GM18505 (cell line): ENCODE results near the gene CACTIN.
"Not testable (repeated sequence)": the region's sequence is repeated elsewhere in the genome, so short reads cannot be mapped to it uniquely, and the experiment has no call there.

Experiments used
- ATAC-seq: cut with Tn5 transposase; IDR thresholded peaks from one replicate; pipeline ENCODE4 v1.9.1; 2021; ENCODE audit not compliant: unreplicated experiment
- POLR2A ChIP-seq: IDR thresholded peaks from 4 replicates; pipeline ENCODE4 v1.6.1; 2011; ENCODE audit warnings: borderline replicate concordance; ENCODE audit not compliant: insufficient read depth, insufficient read length; ENCODE audit errors: extremely low read depth

Gene CACTIN

DNA sequence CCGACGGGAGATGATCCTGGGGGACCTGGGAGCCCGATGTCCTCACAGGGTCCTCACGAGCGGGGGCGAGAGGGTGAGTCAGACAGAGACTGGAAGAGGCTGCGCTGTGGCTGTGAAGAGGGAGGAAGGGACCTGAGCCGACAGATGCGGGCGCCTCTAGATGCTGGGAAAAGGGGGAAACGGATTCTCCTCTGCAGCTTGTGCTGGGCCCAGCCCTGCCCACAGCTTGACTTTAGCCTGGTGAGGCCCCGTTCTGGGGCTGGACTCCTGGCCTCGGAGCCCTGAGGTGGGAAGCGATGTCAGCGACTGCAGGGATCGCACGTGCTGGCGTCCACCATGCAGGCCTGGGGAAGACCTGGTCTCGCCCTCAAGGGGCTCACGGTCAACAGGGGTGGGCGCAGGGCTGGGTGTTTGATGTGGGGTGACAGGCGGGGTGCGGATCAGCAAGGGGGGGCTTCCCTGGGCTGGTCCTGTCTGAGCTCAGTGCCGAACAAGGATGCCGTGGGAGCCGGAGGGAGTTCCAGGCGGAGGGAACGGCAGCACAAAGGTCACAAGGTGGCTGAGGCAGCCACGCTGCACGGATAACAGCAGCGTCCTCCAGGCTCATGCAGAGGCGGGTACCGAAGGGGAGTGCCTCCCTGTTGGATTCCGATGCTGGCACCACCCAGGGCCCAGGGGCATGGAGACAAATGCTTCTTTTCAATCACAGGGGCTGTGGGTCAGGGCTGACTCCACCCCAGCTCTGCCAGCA, 41.9 kb upstream of the CACTIN start:
- ATAC-seq, result no peak
- TF ChIP-seq POLR2A, result no peak

DNA sequence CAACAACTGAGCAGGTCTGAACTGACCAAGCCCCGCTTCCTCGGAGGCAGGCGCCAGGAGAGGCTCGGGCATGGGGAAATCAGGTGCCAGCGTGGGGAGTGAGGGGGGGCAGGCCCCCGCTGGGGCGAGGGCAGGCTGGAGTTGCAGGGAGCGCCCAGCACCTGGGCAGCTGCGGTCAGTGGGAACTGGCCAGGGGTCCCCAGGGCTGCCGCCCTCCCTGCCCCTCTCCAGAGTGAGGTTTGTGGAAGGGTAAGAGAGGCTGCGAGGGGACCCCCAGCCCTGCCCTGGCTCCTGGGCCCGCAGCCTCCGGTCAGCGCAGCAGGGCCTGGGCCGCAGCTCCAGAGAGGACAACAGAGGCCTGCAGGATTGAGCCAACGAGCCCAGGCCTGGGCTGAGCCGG, 41.2 kb upstream of the CACTIN start:
- no peak for ATAC-seq
- TF ChIP-seq POLR2A, result no peak

DNA sequence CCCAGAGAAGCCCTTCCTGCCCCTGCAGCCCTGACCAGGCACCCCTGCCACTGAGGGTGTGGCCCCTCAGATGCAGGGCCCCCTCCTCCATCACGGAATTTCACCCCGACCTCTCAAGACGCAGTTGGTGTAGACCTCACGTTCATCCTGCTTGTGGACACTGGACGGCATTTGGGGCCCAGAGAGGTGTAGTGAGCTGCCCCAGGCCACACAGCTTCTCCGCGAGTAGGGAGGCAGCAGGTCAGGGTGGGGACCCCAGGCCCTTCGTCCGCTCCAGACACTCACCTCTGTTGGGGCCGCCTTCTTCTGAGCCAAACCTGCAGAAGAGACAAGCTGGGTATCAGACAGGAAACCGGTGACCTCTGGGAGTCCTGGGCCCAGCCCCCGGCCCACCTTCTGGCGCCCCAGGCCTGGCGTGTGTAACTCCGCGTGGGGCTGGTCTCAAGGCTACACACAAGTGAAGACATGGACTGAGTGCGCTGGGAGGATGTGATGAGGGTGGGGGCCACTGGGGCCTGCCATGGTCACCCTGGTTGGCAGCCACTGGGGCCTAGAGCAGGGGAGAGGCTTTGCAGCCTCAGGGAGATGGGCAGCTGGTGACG, 40.5 kb upstream of the CACTIN start:
- TF ChIP-seq POLR2A, result no peak
- ATAC-seq, result no peak

DNA sequence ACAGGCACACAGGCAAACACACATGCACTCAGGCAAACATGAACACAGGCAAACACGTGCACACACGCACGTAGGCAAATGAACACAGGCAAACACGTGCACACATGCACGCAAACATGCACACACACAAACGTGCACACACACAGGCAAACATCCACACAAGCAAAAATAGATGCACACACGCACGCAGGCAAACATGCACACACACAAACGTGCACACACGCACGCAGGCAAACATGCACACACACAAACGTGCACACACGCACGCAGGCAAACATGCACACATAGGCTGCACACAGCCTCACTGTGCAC, 39.9 kb upstream of the CACTIN start:
- ATAC-seq, result not testable (repeated sequence)

DNA sequence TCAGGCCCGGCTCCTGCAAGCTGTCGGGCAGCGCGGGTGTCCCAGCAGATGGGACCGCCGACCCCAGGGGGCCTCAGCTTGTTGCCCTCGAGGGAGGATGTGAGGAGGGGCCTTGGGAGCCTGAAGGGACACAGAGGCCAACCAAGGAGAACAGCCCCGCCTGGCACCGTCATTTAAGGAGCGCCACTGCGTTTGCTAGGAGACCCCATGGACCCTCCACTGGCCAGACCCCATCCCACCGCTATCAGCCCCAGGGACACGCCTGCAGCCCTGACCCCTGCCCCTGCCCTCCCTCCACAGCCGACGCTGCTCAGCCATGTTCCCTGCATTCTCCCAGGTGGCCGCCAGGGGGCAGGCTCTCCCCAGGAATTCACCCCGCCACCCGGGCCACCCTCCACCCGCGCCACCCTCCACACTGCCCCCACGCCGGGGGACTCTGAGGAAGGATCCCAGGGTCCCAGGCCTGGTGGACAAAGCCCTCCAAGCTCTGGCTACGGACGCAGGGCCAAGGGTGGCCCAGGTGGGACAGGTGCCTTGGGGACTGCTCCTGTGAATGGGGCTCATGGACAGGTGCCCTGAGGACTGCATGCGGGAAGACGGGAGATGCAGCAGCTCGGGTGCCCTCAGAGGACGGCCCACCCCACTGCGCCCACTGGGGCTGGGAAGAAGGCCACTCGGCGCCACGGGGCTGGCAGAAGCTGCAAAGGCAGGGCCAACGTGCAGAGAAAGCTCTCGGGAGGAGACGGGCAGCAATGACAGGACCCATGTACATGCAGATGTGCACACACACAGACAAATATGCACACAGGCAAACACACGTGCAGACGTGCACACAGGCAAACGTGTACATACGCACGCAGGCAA, 39.3 kb upstream of the CACTIN start:
- TF ChIP-seq POLR2A, result no peak
- ATAC-seq, result peak; percentile 51

DNA sequence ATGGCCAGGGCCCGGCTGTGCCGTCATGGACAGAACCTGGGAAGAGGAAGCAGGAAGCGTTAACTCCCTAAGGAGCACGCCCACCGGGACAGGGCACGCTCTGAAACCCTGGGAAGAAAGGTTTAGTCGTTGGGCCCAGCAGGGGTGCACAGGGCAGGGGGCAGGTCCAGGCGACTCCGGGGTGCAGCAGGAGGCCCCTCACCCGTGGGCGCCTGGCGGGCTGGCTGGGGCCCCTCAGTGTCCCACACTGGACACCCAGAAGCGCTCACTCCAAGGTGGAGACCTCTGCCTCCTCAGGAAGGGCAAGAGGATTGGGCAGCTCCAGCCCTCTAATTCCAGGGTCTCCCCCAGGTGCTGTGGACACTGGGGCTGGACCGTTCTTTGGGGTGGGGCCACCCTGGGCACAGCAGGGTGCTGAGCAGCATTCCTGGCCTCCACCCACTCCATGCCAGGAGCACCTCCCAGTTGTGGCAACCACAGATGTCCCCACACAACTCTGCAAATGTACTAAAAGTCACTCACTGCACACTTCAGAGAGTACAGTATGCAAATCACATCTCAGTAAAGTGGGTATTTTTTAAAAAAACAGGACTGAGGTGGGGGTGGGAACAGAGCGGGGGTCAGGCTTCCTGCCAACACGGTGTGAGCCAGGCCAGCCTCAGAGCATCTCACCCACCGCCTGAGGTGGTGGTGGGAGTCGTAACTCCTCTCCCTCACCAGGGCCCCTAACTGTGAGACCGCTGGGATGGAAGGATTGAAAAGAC, 38.5 kb upstream of the CACTIN start:
- no peak for TF ChIP-seq POLR2A
- no peak for ATAC-seq

DNA sequence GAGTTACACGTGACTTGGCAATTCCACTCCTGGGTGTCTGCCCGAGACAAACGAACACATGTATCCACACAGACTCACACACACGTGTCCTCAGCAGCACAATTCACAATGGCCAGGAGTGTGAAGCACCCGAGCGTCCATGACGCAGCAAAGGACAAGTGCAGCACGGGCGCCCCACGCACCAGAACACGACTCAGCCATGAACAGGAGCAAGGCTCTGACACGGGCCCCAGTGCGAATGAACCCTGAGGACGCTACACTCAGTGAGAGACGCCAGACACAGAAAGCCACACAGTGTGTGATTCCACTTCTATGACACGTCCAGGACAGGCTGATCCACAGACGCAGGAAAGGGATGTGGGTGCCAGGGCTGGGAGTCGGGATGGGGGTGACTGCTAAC, 37.2 kb upstream of the CACTIN start:
- ATAC-seq, result no peak
- TF ChIP-seq POLR2A, result no peak

DNA sequence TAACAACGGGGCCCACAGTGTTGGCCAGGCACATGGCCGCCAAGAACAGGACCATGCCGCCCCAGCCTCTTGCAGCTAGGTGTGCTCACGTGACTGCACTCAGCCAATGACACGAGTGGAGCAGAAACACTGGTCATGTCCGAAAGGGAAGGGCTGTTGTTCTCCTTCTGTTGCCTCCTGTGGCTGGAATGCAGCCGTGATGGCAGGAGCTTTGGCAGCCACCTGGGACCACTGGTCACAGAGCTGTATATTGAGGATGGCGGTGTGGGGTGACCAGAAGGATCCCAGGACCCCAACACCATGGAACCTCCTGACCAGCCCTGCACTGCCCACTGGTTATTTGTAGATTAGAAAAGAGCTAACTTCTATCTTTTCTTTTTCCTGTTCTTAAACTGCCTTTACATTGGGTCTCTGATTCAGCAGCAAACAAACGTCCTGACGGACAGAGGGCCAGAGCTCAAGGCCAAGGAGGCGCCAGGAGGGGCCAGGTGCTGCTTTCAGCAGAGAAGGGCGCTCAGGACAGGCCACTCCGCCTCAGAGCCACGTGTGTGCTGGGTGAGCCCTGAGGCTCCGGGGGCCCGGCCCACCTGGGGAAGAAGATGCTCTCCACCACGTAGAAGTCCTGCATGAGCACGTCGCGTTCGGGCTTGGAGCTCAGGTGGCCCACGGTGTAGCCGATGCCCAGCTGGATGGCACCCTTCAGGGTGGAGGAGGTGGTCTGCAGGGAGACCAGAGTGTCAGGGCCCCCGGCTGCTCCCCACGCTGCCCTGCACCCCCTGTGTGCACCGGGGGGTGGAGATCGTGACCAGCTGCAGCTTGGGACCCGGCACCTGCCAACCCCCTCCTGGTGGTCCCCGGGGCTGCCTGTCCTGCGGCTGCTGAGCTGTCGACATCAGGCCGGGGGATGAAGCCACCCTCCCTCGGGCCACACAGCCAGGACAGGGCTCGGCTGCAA, 35.0 kb upstream of the CACTIN start:
- no peak for ATAC-seq
- no peak for TF ChIP-seq POLR2A

DNA sequence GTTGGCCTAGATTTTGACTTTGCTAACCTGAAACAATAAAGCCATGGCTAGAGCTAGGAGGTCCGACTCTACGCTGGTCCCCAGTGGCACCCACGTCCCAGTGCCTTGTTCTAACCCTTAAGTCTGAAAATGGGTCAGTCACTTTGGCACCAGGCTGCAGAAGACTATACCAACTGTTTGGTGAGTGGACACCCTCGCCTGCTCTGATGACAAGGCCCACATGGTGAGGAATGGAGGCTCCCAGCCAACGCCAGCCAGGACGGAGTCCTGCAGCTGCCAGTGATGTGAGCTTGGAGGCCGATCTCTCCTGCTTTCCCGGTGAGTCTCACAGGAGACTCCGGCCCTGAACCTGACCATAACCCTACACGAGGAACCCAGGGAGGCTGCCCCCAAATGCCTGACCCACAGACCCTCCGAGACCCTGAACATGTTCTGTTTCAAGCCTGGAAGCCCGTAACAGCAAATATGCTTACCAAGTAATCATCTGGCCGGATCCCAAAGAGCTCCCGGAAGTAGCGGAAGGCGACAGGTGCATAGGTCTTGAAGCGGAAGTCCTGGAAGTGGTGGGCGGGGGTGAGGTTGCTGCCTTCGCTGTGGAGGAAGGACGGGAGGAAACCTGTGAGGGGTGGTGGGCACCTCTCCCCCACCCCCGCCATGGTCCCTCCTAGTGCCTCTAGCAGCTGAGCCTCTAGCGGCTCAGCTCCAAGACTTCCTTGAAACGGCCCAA, 34.1 kb upstream of the CACTIN start:
- no peak for ATAC-seq
- no peak for TF ChIP-seq POLR2A

DNA sequence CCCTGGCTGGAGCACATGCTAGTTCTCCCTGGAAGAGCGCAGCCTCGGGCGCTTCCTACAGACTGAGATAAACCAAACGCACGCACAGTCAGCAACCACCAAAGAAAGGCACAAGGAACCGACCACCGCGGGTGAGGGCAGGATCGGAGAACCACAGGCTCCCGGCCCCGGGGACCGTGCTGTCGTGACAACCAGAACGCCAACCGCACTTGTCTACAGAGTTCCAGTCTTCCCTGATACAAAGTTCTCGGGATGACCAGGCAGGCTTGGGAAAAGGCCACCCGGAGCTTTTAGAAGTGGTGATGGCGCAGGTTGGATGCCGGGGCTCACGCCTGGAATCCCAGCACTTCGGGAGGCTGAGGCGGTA, 33.1 kb upstream of the CACTIN start:
- no peak for ATAC-seq

DNA sequence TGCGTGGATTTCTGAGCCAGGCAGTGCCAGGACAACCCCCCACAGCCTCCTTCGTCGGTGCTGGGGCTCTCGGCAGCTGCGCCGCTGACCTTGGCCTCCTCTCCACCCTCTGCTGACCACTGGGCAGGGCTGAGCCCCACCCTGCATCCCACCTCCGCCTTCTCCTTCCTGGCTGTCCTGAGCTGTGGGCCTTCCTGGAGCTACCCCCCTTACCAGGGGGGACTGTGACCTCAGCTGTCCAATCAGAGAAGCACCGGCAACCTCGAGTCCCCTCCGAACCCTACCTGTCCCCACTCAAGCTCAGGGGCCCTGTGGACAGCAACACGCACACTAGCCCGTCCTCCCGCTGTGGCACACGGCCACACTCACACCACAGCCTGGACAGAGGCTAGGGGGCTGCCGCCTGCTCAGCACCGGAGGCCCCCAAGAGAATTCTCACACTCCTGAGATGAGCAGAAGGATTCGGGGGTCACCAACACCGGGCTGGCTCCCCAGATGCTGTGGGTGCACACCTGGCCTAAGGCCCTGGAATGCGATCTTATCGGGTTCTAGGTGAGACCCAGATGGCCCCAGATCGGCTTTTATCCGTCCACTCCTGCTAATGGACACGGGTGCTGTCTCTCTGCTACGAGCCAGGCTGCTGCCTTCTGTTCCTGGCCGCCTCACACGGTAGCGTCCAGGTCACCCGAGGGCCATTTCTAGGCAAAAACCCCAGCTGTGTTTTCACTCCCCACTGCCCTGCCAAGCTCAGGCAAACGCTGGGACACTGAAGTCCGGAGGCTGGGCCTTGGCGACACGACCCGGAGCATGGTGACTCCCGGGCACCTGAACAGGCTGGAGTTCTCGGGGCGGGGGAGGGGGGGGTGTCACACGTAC, 32.5 kb upstream of the CACTIN start:
- ATAC-seq, result no peak
- no peak for TF ChIP-seq POLR2A

More for the DNA sequence above, 33.1 kb upstream of the CACTIN start:
- TF ChIP-seq POLR2A, result no peak
